NCI-H2081 (cell line): ENCODE results near the gene LTN1.
"Not testable (repeated sequence)": the region's sequence is repeated elsewhere in the genome, so short reads cannot be mapped to it uniquely, and the experiment has no call there.

Experiments used
- DNase-seq, 2 experiments: peaks; one replicate each; lab custom pipeline; 2025; lab: John Stamatoyannopoulos, UW

LTN1 gene

GRCh38 chr21:28979092-28979491 is 13.6 kb downstream of the LTN1 start:
- DNase-seq, result no peak

- no peak for DNase-seq
Measured at GRCh38 chr21:28975397-28975796, 17.3 kb downstream of the LTN1 start.

GRCh38 chr21:28974531-28975227 is 18.0 kb downstream of the LTN1 start:
- no peak for DNase-seq

GRCh38 chr21:28972398-28972797 is 20.3 kb downstream of the LTN1 start:
- DNase-seq, result no peak

GRCh38 chr21:28971171-28971570 is 21.5 kb downstream of the LTN1 start:
- DNase-seq, result no peak

GRCh38 chr21:28963831-28964230 is 28.8 kb downstream of the LTN1 start:
- no peak for DNase-seq

- no peak for DNase-seq
Measured at GRCh38 chr21:28962465-28962864, 30.2 kb downstream of the LTN1 start.

GRCh38 chr21:28961927-28962326 is 30.8 kb downstream of the LTN1 start:
- no peak for DNase-seq

GRCh38 chr21:28960245-28960644 is 32.4 kb downstream of the LTN1 start:
- no peak for DNase-seq

GRCh38 chr21:28959367-28960099 is 33.1 kb downstream of the LTN1 start:
- DNase-seq, result no peak

- no peak for DNase-seq
Measured at GRCh38 chr21:28953247-28953646, 39.4 kb downstream of the LTN1 start.

- DNase-seq, result no peak
Measured at GRCh38 chr21:28952686-28953085, 40.0 kb downstream of the LTN1 start.

GRCh38 chr21:28949318-28949717 is 43.4 kb downstream of the LTN1 start:
- DNase-seq, result no peak

- DNase-seq, result no peak
Measured at GRCh38 chr21:28944296-28944695, 48.4 kb downstream of the LTN1 start.

- DNase-seq, result no peak
Measured at GRCh38 chr21:28943631-28944030, 49.0 kb downstream of the LTN1 start.

- DNase-seq, result no peak
Measured at GRCh38 chr21:28938726-28939125, 54.0 kb downstream of the LTN1 start.

GRCh38 chr21:28937737-28938136 is 54.9 kb downstream of the LTN1 start:
- no peak for DNase-seq

GRCh38 chr21:28936721-28937120 is 56.0 kb downstream of the LTN1 start:
- DNase-seq, result no peak

GRCh38 chr21:28936036-28936435 is 56.6 kb downstream of the LTN1 start:
- no peak for DNase-seq

- no peak for DNase-seq
Measured at GRCh38 chr21:28932717-28933116, 60.0 kb downstream of the LTN1 start.

GRCh38 chr21:28931708-28932372 is 60.8 kb downstream of the LTN1 start:
- not testable (repeated sequence) for DNase-seq

- no peak for DNase-seq
Measured at GRCh38 chr21:28928578-28929420, 63.9 kb downstream of the LTN1 start.
